ENCODE measurements around the gene SMC5. TPM values are rescaled to one million over a fixed set of nuclear protein-coding genes. Genes with fewer than 3 reads are reported as not detected.

Gene SMC5
- total RNA-seq, 4 donors from 2014 or later: 23.3 to 49.5 (median 32.3) TPM

GRCh38 chr9:70390933-70391341 lies 132.2 kb downstream of the SMC5 start:
- Histone ChIP-seq H3K4me1 (peaks cover 0 to 100% (median 52%) of the 10 kb centered on the region in 4 donors), H3K27ac (peak overlapping the region in 3 of 4 donors; percentile 10 to 65 (median 30)), H3K9me3 (no peaks in the 10 kb centered on the region), H3K4me3 (peak overlapping the region in 1 of 4 donors; percentile 3), H3K36me3 (peaks cover 0 to 30% (median 0%) of the 10 kb centered on the region in 3 donors), H3K27me3 (no peaks in the 10 kb centered on the region)
- no peak for DNase-seq (ENCODE audit: low spot score in 2 of 2)
- TF ChIP-seq EP300 (IDR thresholded peaks at IDR 0.05): peak in 1 of 2 donors; percentile 6
- TF ChIP-seq POLR2A (IDR thresholded peaks at IDR 0.05): no peak
- WGBS, 2 donors: 60 to 69% methylated on average over 2 of the region's 2 CpGs

- Histone ChIP-seq H3K27me3 (no peaks in the 10 kb centered on the region), H3K4me1 (peaks cover 0 to 100% (median 59%) of the 10 kb centered on the region in 4 donors), H3K27ac (peak overlapping the region in 2 of 4 donors; percentile 54 to 57), H3K4me3 (no peak overlapping the region), H3K36me3 (peaks cover 0 to 17% (median 0%) of the 10 kb centered on the region in 3 donors), H3K9me3 (no peaks in the 10 kb centered on the region)
- WGBS, 2 donors: 68 to 79% methylated on average over 2 of the region's 2 CpGs
- TF ChIP-seq POLR2A (IDR thresholded peaks at IDR 0.05) (no peak), CTCF (IDR thresholded peaks at IDR 0.05) (peak in 2 of 5 experiments; percentile 13 to 22)
- DNase-seq (ENCODE audit: low spot score in 2 of 2): no peak
These were observed 133.4 kb downstream of the SMC5 start for GRCh38 chr9:70392189-70392588.

DNA sequence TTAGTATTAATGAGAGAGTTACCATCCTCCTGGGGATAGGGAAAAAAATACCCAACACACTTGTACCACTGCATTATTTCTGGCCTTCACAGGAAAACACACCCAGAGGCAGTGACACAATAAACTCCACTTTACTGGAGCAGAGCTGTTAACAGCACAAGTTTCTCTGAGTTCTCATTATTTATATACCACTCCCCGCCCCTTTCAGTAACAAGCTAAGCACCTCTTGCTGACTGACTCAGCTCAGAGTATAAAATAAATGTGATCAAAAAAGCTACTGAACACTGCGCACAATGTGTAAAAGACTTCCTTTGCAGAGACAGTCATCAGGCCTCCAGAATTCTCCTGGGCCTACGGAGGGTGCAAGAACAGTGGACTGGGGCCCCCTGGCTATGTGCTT lies 134.1 kb downstream of the SMC5 start:
- Histone ChIP-seq H3K9me3 (no peaks in the 10 kb centered on the region), H3K27me3 (no peaks in the 10 kb centered on the region), H3K36me3 (peaks cover 0 to 11% (median 0%) of the 10 kb centered on the region in 3 donors), H3K4me1 (peaks cover 0 to 100% (median 65%) of the 10 kb centered on the region in 4 donors), H3K4me3 (peak overlapping the region in 1 of 4 donors; percentile 5), H3K27ac (peak overlapping the region in 2 of 4 donors; percentile 54 to 57)
- 69 to 74% methylated on average over 3 of the region's 3 CpGs for WGBS, 2 donors
- DNase-seq (ENCODE audit: low spot score in 2 of 2): no peak
- TF ChIP-seq EP300 (IDR thresholded peaks at IDR 0.05): no peak
- TF ChIP-seq POLR2A (IDR thresholded peaks at IDR 0.05): no peak
- no peak for TF ChIP-seq CTCF (IDR thresholded peaks at IDR 0.05)

- TF ChIP-seq CTCF (IDR thresholded peaks at IDR 0.05) (no peak), EP300 (IDR thresholded peaks at IDR 0.05) (no peak), POLR2A (IDR thresholded peaks at IDR 0.05) (no peak)
- no peak overlapping the region for H3K27ac ChIP-seq
- no peak overlapping the region for H3K4me3 ChIP-seq
- no peak for DNase-seq (ENCODE audit: low spot score in 2 of 2)
- H3K27me3 ChIP-seq: no peaks in the 10 kb centered on the region
- no peaks in the 10 kb centered on the region for H3K36me3 ChIP-seq
- H3K9me3 ChIP-seq: no peaks in the 10 kb centered on the region
- peaks cover 0 to 100% (median 78%) of the 10 kb centered on the region in 4 donors for H3K4me1 ChIP-seq
- WGBS, 2 donors: 80 to 87% methylated on average over 6 of the region's 6 CpGs
These were observed 136.9 kb downstream of the SMC5 start for GRCh38 chr9:70395652-70396051.

- Histone ChIP-seq H3K27ac (peak overlapping the region in 3 of 4 donors; percentile 22 to 62 (median 61)), H3K4me3 (peak overlapping the region in 1 of 4 donors; percentile 11), H3K9me3 (no peaks in the 10 kb centered on the region), H3K27me3 (no peaks in the 10 kb centered on the region), H3K4me1 (peaks cover 0 to 100% (median 70%) of the 10 kb centered on the region in 4 donors), H3K36me3 (no peaks in the 10 kb centered on the region)
- DNase-seq (ENCODE audit: low spot score in 2 of 2): peak in 1 of 2 donors; percentile 19
- WGBS, 2 donors: 44% methylated on average over 4 of the region's 4 CpGs
- no peak for TF ChIP-seq CTCF (IDR thresholded peaks at IDR 0.05)
- TF ChIP-seq EP300 (IDR thresholded peaks at IDR 0.05): peak in 1 of 2 donors; percentile 59
- TF ChIP-seq POLR2A (IDR thresholded peaks at IDR 0.05): peak in 1 of 2 donors; percentile 18
These were observed 139.4 kb downstream of the SMC5 start for GRCh38 chr9:70398145-70398556.
